ENCODE data around the gene HOXD13.

HOXD13 gene

GRCh38 chr2:176136374-176137251 is 44.1 kb downstream of the HOXD13 start:
- no peak overlapping the region for H3K9ac ChIP-seq
- no peaks in the 10 kb centered on the region for H3K36me3 ChIP-seq (ENCODE audit: insufficient read depth)
- peaks cover 34% of the 10 kb centered on the region for H3K4me1 ChIP-seq (ENCODE audit: low read depth, poor library complexity, severe bottlenecking)
- TF ChIP-seq CTCF (conservative IDR thresholded peaks at IDR 0.05; ENCODE audit: low read depth, low read length), result no peak
- H3K4me3 ChIP-seq (IDR thresholded peaks at IDR 0.05; ENCODE audit: insufficient read depth, low read depth, low read length), result no peak overlapping the region
- no peaks in the 10 kb centered on the region for H3K79me2 ChIP-seq (ENCODE audit: insufficient read depth, low read depth)
- no peaks in the 10 kb centered on the region for H4K20me1 ChIP-seq (ENCODE audit: insufficient read depth)
- no peaks in the 10 kb centered on the region for H3K27me3 ChIP-seq (ENCODE audit: insufficient read depth, low read depth)
- no peak overlapping the region for H3K27ac ChIP-seq
- peak overlapping the region; percentile 47; the same call in 1 of the 2 replicates for H3K4me2 ChIP-seq
- H2AFZ ChIP-seq (ENCODE audit: low read depth), result no peak overlapping the region

GRCh38 chr2:176137252-176137580 is 44.7 kb downstream of the HOXD13 start:
- Histone ChIP-seq H3K9ac (no peak overlapping the region), H3K4me1 (ENCODE audit: low read depth, poor library complexity, severe bottlenecking) (peaks cover 34% of the 10 kb centered on the region), H3K4me3 (IDR thresholded peaks at IDR 0.05; ENCODE audit: insufficient read depth, low read depth, low read length) (no peak overlapping the region), H3K36me3 (ENCODE audit: insufficient read depth) (no peaks in the 10 kb centered on the region), H2AFZ (ENCODE audit: low read depth) (no peak overlapping the region), H3K27ac (no peak overlapping the region), H3K4me2 (peak overlapping the region; percentile 47; the same call in 1 of the 2 replicates), H3K79me2 (ENCODE audit: insufficient read depth, low read depth) (no peaks in the 10 kb centered on the region), H4K20me1 (ENCODE audit: insufficient read depth) (no peaks in the 10 kb centered on the region), H3K27me3 (ENCODE audit: insufficient read depth, low read depth) (no peaks in the 10 kb centered on the region)
- no peak for TF ChIP-seq CTCF (conservative IDR thresholded peaks at IDR 0.05; ENCODE audit: low read depth, low read length)

GRCh38 chr2:176137906-176138305 is 45.4 kb downstream of the HOXD13 start:
- Histone ChIP-seq H3K9ac (no peak overlapping the region), H3K4me2 (0 out of 2 replicates have a peak overlapping the region, but pooled peaks have one; percentile 47), H3K79me2 (ENCODE audit: insufficient read depth, low read depth) (no peaks in the 10 kb centered on the region), H3K27ac (no peak overlapping the region), H2AFZ (ENCODE audit: low read depth) (no peak overlapping the region), H3K27me3 (ENCODE audit: insufficient read depth, low read depth) (no peaks in the 10 kb centered on the region), H4K20me1 (ENCODE audit: insufficient read depth) (no peaks in the 10 kb centered on the region), H3K36me3 (ENCODE audit: insufficient read depth) (no peaks in the 10 kb centered on the region), H3K4me3 (IDR thresholded peaks at IDR 0.05; ENCODE audit: insufficient read depth, low read depth, low read length) (no peak overlapping the region), H3K4me1 (ENCODE audit: low read depth, poor library complexity, severe bottlenecking) (peaks cover 34% of the 10 kb centered on the region)
- no peak for TF ChIP-seq CTCF (conservative IDR thresholded peaks at IDR 0.05; ENCODE audit: low read depth, low read length)

GRCh38 chr2:176138526-176138922 is 46.0 kb downstream of the HOXD13 start:
- Histone ChIP-seq H3K79me2 (ENCODE audit: insufficient read depth, low read depth) (no peaks in the 10 kb centered on the region), H3K4me1 (ENCODE audit: low read depth, poor library complexity, severe bottlenecking) (peaks cover 34% of the 10 kb centered on the region), H3K27me3 (ENCODE audit: insufficient read depth, low read depth) (no peaks in the 10 kb centered on the region), H2AFZ (ENCODE audit: low read depth) (no peak overlapping the region), H4K20me1 (ENCODE audit: insufficient read depth) (no peaks in the 10 kb centered on the region), H3K36me3 (ENCODE audit: insufficient read depth) (no peaks in the 10 kb centered on the region), H3K4me3 (IDR thresholded peaks at IDR 0.05; ENCODE audit: insufficient read depth, low read depth, low read length) (no peak overlapping the region), H3K27ac (no peak overlapping the region), H3K4me2 (no peak overlapping the region), H3K9ac (no peak overlapping the region)
- no peak for TF ChIP-seq CTCF (conservative IDR thresholded peaks at IDR 0.05; ENCODE audit: low read depth, low read length)
